ENCODE measurements around the gene SESTD1.
"Not testable (repeated sequence)": the region's sequence is repeated elsewhere in the genome, so short reads cannot be mapped to it uniquely, and the experiment has no call there.

Gene SESTD1

DNA sequence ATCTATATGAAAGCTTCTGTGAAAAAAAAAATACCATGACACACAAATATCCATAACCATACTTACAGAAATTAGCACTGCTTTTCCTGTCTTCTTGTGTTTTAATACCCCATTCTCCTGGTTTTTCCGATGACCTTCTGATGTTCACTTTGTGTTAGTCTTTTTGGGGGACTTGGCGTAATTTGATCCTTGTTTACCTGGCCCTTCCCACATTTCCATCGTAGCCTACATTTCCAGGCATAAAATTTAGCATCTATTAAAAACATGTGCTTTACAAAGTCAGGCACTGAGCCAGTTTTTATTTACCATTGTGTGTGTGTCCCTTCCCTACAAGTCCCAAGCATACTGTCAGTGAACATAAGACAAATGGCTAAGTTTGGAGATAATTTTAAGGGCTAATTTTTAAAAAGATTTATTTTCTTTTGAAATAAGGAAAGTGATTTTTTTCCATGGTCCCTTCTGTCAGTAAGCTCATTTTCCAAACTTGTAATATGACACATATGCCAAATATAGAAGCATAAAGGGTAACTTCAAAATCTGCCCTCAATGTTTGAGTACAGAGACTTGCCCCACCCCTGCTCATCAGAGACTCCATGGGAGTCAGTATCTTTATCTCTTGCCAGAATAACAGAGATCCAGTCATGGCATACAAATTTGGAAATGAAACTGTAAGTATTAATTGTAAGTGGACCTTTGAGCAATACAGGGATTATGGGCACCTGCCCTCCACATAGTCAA is 27.3 kb downstream of the SESTD1 start:
- Mint-ChIP-seq H3K4me1 (ENCODE audit: low read depth) (peaks cover 31% of the 10 kb centered on the region), H3K27ac (no peak overlapping the region)

DNA sequence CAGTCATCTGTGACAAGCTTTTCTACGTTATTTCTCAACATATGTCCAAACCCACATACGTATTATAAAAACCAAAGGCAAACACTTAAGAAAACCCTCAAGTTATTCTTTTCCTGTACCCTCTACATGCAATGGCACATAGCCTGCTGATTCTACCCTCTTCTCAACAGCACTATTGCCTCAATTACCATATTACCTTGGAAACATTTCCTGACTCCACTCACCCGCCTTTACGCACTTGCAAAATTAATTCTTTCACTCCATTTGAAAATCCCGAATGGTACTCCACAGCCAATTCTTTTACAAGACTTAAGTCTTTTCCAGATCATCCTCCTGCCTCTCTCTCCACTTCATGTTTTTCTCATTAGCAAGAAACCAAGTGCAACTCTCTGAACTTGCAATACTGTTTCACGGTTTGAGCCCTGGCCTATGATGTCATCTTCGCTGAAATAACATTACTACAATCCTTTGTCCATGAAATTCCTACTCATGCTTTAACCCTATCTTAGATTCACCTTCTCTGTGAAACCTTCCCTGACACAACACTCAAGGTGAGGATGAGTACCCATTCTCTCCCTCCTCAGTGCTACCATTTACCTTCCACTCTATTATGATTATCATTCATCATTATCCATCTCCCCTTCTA is 29.0 kb downstream of the SESTD1 start:
- peaks cover 28% of the 10 kb centered on the region for H3K4me1 Mint-ChIP-seq (ENCODE audit: low read depth)
- H3K36me3 Mint-ChIP-seq = no peaks in the 10 kb centered on the region
- H3K27me3 Mint-ChIP-seq = no peaks in the 10 kb centered on the region
- H3K27ac Mint-ChIP-seq = no peak overlapping the region
- H3K4me3 Mint-ChIP-seq = no peak overlapping the region
- H3K9me3 Mint-ChIP-seq (ENCODE audit: low read depth) = no peaks in the 10 kb centered on the region

More for the DNA sequence above, 27.3 kb downstream of the SESTD1 start:
- Mint-ChIP-seq H3K9me3 (ENCODE audit: low read depth) (no peaks in the 10 kb centered on the region), H3K4me3 (no peak overlapping the region), H3K27me3 (peaks cover 2% of the 10 kb centered on the region), H3K36me3 (peaks cover 2% of the 10 kb centered on the region)

DNA sequence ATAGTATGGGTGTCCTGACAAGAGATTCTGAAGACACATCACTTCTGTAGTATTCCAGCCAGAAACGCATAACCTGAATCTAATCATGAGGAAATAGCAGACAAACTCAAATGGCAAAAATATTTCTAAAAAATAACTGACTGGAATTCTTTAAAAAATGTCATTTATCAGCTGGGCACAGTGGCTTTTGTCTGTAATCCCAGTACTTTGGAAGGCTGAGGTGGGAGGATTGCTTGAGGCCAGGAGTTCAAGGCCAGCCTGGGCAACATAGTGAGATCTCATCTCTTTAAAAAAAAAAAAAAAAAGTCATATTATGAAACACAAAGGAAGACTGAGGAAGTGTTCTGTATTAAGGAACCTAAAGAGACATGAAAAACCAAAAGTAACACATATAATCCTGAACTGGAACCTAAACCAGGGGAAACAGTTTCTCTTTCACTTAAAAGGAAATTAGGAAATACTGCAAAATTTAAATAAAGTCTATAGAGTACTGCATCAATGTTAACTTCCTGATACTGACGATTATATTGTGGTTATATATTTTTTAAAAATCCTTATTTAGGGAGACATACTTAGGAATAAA is 29.9 kb downstream of the SESTD1 start:
- no peak overlapping the region for H3K27ac Mint-ChIP-seq
- H3K27me3 Mint-ChIP-seq = no peaks in the 10 kb centered on the region
- no peaks in the 10 kb centered on the region for H3K9me3 Mint-ChIP-seq (ENCODE audit: low read depth)
- no peak overlapping the region for H3K4me3 Mint-ChIP-seq
- H3K4me1 Mint-ChIP-seq (ENCODE audit: low read depth) = peaks cover 20% of the 10 kb centered on the region
- H3K36me3 Mint-ChIP-seq = no peaks in the 10 kb centered on the region

DNA sequence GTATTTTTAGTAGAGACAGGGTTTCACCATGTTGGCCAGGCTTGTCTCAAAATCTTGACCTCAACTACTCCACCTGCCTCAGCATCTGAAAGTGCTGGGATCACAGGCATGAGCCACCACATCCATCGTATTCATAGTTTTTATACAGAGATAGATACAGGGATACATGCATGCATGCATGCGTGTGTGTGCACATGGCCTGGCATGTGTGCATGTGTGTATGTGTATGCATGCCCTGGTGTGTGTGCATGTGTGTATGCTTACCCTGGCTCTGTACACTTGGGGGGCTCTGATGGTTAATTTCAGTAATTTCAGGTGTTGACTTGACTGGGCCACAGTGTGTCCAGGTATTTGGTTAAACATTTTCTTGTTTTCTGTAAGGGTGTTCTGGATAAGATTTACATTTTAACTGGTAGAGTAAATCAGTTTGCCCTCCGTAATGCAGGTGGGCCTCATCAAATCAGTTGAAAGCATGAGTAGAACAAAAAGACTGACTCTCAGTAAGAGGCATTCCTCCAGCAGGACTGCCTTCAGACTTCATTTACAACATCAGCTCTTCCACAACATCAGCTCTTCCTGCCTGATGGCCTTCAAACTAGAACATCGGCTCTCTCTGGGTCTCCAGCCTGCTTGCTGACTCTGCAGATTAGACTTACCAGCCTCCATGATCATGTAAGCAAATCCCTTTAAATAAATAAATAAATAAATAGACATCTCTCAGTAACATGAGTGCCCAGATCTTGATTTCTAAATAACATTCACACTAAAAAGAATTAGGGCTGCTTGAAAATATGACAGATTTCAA is 30.8 kb downstream of the SESTD1 start:
- Mint-ChIP-seq H3K36me3 (no peaks in the 10 kb centered on the region), H3K27ac (no peak overlapping the region), H3K9me3 (ENCODE audit: low read depth) (no peaks in the 10 kb centered on the region), H3K4me3 (no peak overlapping the region), H3K4me1 (ENCODE audit: low read depth) (peaks cover 10% of the 10 kb centered on the region), H3K27me3 (no peaks in the 10 kb centered on the region)

DNA sequence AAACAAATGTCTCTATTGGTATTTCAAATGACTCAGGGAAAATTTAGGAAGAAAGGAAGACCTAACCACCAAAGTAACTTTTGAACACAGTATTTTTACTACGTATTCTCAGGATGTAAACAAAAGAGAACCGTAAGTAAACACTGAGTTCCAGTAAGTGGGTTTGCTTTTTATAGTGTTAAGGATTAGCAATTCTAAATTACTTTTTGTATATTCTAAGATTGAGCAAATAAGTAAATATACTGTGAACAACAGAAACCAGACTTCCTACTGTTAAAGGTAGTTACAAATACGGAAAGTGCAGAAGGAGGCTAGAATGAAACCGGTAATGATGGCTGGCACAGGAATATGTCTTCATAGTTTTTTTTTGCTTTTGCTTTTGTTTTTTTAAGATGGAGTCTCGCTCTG is 31.5 kb downstream of the SESTD1 start:
- H3K36me3 Mint-ChIP-seq = no peaks in the 10 kb centered on the region
- no peak overlapping the region for H3K27ac Mint-ChIP-seq

DNA sequence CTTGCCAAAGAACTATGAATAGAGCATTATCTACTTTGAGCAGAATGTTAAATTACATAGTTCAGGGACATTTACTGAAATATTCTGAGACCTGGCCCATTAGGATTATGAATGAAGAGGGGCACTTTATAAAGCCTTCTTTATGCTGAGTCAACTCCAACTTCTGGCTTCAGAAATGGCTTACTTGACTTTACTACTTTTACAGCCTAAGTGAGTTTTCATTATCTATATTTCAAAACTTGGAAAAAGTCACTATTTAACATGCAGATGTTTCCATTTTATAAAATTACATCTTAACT is 37.7 kb downstream of the SESTD1 start:
- Mint-ChIP-seq H3K27me3 (no peaks in the 10 kb centered on the region), H3K27ac (no peak overlapping the region), H3K36me3 (no peaks in the 10 kb centered on the region), H3K4me3 (no peak overlapping the region), H3K9me3 (ENCODE audit: low read depth) (no peaks in the 10 kb centered on the region), H3K4me1 (ENCODE audit: low read depth) (no peaks in the 10 kb centered on the region)

More for the DNA sequence above, 31.5 kb downstream of the SESTD1 start:
- no peaks in the 10 kb centered on the region for H3K9me3 Mint-ChIP-seq (ENCODE audit: low read depth)
- no peaks in the 10 kb centered on the region for H3K27me3 Mint-ChIP-seq
- no peak overlapping the region for H3K4me3 Mint-ChIP-seq
- peaks cover 5% of the 10 kb centered on the region for H3K4me1 Mint-ChIP-seq (ENCODE audit: low read depth)

DNA sequence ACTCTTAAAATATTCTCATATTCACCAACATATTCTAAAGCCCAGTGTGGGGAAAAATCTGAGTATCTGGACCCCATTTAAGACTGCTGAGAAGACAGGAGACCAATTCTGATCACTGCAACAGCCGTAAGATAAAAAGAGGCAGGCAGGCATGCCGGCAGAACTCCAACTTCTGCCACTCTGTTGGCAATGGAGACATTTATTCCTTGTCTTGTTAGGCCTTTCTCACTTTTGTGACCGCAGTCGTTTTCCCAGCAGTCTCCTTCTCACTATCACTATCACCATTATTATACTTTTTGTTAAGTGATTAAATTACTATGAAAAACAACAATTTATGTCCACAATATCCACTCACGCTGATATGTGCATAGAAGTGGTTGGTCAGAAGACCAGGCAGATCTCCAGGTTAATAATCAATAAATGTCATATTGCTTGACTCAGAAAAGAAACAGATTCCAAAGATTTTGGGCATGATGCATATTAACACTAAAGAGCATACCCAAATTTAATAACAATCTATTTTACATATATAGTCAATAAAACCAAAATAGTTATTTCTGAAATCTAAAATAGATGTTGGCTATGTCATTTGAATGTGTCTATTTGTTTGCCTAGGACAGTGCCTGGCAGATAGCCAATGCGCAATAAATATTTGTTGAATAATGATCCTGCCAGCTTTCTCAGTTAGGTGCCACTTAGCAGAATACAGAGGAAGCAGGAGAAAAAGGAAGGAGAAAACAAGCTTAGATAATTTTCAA is 38.2 kb downstream of the SESTD1 start:
- Mint-ChIP-seq H3K27me3 (no peaks in the 10 kb centered on the region), H3K36me3 (no peaks in the 10 kb centered on the region), H3K9me3 (ENCODE audit: low read depth) (no peaks in the 10 kb centered on the region), H3K27ac (no peak overlapping the region), H3K4me1 (ENCODE audit: low read depth) (no peaks in the 10 kb centered on the region), H3K4me3 (no peak overlapping the region)

DNA sequence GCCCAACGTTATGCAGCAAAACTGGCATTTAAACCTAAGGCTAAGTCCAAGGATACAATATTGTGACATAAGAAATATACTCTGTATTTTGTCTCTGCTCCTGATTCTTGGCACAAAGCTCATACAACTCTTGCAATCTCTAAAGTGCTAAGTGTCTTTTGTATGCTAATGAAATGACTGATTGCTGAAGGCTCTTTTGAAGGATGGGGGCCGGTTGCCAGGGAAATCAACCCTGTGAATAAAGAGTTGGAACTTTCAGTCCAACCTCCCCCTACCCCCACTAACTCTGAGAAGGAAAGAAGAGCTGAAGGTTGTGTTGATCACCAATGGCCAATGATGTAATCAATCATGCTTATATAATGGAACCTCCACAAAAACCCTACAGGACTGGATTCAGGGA is 40.3 kb downstream of the SESTD1 start:
- no peaks in the 10 kb centered on the region for H3K9me3 Mint-ChIP-seq (ENCODE audit: low read depth)
- H3K36me3 Mint-ChIP-seq = no peaks in the 10 kb centered on the region
- no peak overlapping the region for H3K4me3 Mint-ChIP-seq
- H3K27me3 Mint-ChIP-seq = no peaks in the 10 kb centered on the region
- no peak overlapping the region for H3K27ac Mint-ChIP-seq
- H3K4me1 Mint-ChIP-seq (ENCODE audit: low read depth) = no peaks in the 10 kb centered on the region

DNA sequence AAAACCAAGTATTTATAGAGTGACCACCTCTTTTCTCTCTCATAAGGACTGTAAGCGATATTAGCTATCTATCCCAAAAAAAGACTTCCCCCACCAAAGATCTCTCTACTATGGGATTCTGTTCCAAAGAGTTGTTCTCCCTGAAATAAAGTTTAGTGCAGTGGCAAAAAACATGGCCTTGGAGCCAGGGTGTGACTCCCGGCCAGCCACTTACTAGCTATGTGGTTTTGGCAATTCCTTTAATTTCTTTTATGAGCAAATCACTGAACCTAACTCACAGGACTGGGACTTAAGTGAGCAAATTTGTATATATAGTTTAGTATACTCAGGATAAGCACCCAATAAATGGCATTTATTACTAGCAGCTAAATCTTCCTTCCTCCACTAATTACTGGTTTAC is 42.6 kb downstream of the SESTD1 start:
- H3K36me3 Mint-ChIP-seq = no peaks in the 10 kb centered on the region
- H3K27me3 Mint-ChIP-seq = no peaks in the 10 kb centered on the region
- no peak overlapping the region for H3K27ac Mint-ChIP-seq
- peaks cover 2% of the 10 kb centered on the region for H3K4me1 Mint-ChIP-seq (ENCODE audit: low read depth)
- no peaks in the 10 kb centered on the region for H3K9me3 Mint-ChIP-seq (ENCODE audit: low read depth)
- no peak overlapping the region for H3K4me3 Mint-ChIP-seq

DNA sequence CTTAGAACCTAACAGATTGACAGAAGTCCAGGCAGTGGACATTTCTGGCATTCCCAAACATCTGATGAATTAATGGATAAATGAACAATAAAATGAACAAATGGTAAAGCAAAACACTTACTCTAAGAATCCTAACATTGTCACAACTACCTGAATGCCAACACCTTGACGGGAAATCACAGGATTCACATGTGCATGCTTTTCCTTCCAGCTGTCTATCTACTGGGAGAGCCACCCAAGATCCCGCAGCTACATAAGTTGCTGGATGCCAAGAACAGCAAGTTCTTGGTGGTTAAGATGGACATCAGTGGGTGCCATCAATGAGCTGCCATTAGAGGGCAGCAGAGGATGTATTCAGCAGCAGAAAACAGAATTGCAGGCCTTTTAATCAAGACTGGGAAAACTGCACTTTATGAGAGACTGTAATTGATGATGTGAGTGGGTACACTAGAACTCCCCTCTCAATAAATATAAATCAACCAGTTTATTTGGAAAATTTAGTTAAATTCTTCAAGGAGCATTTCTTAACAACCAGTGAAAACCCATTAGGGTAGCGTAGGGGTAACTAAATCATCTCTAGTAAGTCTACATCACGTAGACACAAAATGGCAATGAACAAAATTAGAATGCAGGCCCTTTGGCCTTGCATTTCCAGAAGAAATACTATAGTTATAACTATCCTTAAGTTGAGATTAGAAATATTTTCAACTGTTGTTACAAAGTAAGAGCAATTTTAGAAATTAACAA is 45.6 kb downstream of the SESTD1 start:
- Mint-ChIP-seq H3K27ac (no peak overlapping the region), H3K4me3 (no peak overlapping the region), H3K4me1 (ENCODE audit: low read depth) (peaks cover 2% of the 10 kb centered on the region), H3K9me3 (ENCODE audit: low read depth) (no peaks in the 10 kb centered on the region), H3K27me3 (no peaks in the 10 kb centered on the region), H3K36me3 (no peaks in the 10 kb centered on the region)

DNA sequence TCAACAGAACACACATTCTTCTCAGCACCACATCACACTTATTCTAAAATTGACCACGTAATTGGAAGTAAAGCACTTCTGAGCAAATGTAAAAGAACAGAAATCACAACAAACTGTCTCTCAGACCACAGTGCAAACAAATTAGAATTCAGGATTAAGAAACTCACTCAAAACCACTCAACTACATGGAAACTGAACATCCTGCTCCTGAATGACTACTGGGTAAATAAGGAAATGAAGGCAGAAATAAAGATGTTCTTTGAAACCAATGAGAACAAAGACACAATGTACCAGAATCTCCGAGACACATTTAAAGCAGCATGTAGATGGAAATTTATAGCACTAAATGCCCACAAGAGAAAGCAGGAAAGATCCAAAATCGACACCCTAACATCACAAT is 50.0 kb downstream of the SESTD1 start:
- H3K9me3 Mint-ChIP-seq (ENCODE audit: low read depth); H3K4me1 Mint-ChIP-seq (ENCODE audit: low read depth); H3K27ac Mint-ChIP-seq; H3K4me3 Mint-ChIP-seq; H3K36me3 Mint-ChIP-seq; H3K27me3 Mint-ChIP-seq: not testable (repeated sequence)

DNA sequence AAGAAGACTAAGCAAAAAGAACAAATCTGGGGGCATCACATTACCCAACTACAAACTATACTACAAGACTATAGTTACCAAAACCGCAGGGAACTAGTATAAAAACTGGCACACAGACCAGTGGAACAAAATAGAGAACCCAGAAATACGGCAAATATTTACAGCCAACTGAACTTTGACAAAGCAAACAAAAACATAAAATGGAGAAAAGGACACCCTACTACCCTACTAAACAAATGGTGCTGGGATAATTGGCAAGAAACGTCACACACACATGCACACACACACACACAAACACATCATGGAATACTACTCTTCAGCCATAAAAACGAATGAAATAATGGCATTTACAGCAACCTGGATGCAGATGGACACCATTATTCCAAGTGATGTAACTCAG is 53.3 kb downstream of the SESTD1 start:
- Mint-ChIP-seq H3K9me3 (ENCODE audit: low read depth) (no peaks in the 10 kb centered on the region), H3K27me3 (no peaks in the 10 kb centered on the region), H3K36me3 (no peaks in the 10 kb centered on the region), H3K4me1 (ENCODE audit: low read depth) (no peaks in the 10 kb centered on the region), H3K27ac (no peak overlapping the region), H3K4me3 (no peak overlapping the region)

DNA sequence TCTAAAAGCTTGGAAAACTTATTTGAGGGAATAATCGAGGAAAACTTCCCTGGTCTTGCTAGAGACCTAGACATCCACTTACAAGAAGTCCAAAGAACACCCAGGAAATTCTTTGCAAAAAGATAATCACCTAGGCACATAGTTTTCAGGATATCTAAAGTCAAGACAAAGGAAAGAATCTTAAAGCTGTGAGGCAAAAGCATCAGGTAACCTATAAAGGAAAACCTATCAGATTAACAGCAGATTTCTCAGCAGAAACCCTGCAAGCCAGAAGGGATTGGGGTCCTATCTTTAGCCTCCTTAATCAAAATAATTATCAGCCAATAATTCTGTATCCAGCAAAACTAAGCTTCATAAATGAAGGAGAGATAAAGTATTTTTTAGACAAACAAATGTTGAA is 56.4 kb downstream of the SESTD1 start:
- H3K27ac Mint-ChIP-seq; H3K4me3 Mint-ChIP-seq; H3K4me1 Mint-ChIP-seq (ENCODE audit: low read depth); H3K36me3 Mint-ChIP-seq; H3K9me3 Mint-ChIP-seq (ENCODE audit: low read depth); H3K27me3 Mint-ChIP-seq: not testable (repeated sequence)

DNA sequence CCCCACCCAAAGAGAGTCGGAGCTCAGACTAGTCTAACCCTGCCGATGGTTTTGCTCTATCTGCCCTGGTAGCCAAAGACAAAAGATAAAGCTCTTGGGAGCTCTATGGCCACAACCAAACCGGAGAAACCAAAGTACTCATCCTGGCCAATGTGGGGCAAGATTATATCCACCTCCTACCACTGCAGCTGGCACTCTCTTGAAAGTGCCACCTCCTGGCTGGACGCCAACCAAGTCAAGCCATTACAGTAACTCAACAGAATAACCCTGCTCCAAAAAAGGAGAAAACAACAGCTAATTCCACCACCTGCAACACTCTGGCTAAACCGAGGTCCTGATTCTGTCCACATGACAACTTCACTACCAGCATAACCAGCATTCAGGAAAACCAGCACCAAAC is 57.6 kb downstream of the SESTD1 start:
- Mint-ChIP-seq H3K36me3 (peaks cover 2% of the 10 kb centered on the region), H3K9me3 (ENCODE audit: low read depth) (no peaks in the 10 kb centered on the region), H3K27me3 (no peaks in the 10 kb centered on the region), H3K4me1 (ENCODE audit: low read depth) (no peaks in the 10 kb centered on the region), H3K4me3 (no peak overlapping the region), H3K27ac (no peak overlapping the region)
